ENCODE measurements around the gene M1AP. TPM values are rescaled to one million over a fixed set of nuclear protein-coding genes. Genes with fewer than 3 reads are reported as not detected.

The M1AP gene
- polyA plus RNA-seq, 3 donors: 1.00 to 4.6 (median 1.8) TPM

DNA sequence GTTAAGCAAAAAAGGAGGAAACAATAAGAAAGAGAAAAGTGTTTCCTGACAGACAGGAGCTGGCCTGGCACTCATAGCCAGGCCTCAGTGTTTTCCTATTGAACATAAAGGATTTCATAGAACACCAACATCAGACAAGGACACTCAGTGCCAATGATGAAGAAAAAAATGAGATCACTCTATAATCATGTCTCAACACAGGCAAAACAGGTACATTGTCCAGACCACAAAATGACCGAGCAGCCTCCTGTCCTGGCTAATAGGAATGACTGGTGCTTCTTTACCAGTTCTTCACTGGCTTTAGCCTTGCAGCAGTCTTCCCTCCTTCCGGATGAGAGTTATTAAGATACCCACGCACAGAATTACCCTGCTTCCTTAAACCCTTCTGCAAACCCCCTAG lies 41.5 kb upstream of the M1AP start:
- TF ChIP-seq, protein P1, sequence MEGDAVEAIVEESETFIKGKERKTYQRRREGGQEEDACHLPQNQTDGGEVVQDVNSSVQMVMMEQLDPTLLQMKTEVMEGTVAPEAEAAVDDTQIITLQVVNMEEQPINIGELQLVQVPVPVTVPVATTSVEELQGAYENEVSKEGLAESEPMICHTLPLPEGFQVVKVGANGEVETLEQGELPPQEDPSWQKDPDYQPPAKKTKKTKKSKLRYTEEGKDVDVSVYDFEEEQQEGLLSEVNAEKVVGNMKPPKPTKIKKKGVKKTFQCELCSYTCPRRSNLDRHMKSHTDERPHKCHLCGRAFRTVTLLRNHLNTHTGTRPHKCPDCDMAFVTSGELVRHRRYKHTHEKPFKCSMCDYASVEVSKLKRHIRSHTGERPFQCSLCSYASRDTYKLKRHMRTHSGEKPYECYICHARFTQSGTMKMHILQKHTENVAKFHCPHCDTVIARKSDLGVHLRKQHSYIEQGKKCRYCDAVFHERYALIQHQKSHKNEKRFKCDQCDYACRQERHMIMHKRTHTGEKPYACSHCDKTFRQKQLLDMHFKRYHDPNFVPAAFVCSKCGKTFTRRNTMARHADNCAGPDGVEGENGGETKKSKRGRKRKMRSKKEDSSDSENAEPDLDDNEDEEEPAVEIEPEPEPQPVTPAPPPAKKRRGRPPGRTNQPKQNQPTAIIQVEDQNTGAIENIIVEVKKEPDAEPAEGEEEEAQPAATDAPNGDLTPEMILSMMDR (IDR thresholded peaks at IDR 0.05): no peak
- Mint-ChIP-seq H3K4me3 (no peak overlapping the region), H3K27me3 (ENCODE audit: low read depth in 3 of 3) (peaks cover 0 to 7% (median 0%) of the 10 kb centered on the region in 3 donors), H3K9me3 (no peaks in the 10 kb centered on the region), H3K27ac (peak overlapping the region in 1 of 7 donors; percentile 74), H3K36me3 (no peaks in the 10 kb centered on the region), H3K4me1 (peaks cover 16% of the 10 kb centered on the region)
- H3K9ac ChIP-seq (ENCODE audit: insufficient read depth, low read length, poor library complexity, severe bottlenecking): no peak overlapping the region
- intact Hi-C loops (cut with micrococcal nuclease): loop anchor here (5.0 to 10.0 kb wide), 3 partner anchors 188 to 945 kb away; no protein-coding TSS in a partner anchor
- no peak overlapping the region for H3K27ac ChIP-seq (ENCODE audit: low read depth in 1 of 2, low read length in 2 of 2)
- no peak overlapping the region for H3K4me2 ChIP-seq (replicated peaks; ENCODE audit: extremely low read depth, low read length, poor library complexity, severe bottlenecking)
- no peaks in the 10 kb centered on the region for H3K36me3 ChIP-seq (replicated peaks in 1 of 2; ENCODE audit: control insufficient read depth in 1 of 2, insufficient read depth in 2 of 2, low read length in 2 of 2)
- no peaks in the 10 kb centered on the region for H3K79me2 ChIP-seq (ENCODE audit: insufficient read depth, low read length)
- peaks cover 16 to 17% of the 10 kb centered on the region in 2 donors for H3K4me1 ChIP-seq (ENCODE audit: control insufficient read depth in 1 of 2, insufficient read depth in 2 of 2, low read length in 2 of 2)
- H2AFZ ChIP-seq (ENCODE audit: insufficient read depth, low read depth, low read length, poor library complexity, severe bottlenecking): no peak overlapping the region
- no peak overlapping the region for H3K4me3 ChIP-seq (replicated peaks in 1 of 3; ENCODE audit: low read depth in 2 of 3, low read length in 3 of 3)
- H3K27me3 ChIP-seq (ENCODE audit: control insufficient read depth in 2 of 2, insufficient read depth in 2 of 2, low read length in 2 of 2): peaks cover 2 to 5% of the 10 kb centered on the region in 2 donors
- WGBS (ENCODE audit: insufficient coverage): 80% methylated on average over 2 of the region's 3 CpGs
- H3K9me3 ChIP-seq (replicated peaks in 1 of 2; ENCODE audit: control insufficient read depth in 1 of 2, insufficient read depth in 1 of 2, low read length in 2 of 2): no peaks in the 10 kb centered on the region
- H4K20me1 ChIP-seq (ENCODE audit: insufficient read depth, low read length): no peaks in the 10 kb centered on the region
- no peak for DNase-seq

DNA sequence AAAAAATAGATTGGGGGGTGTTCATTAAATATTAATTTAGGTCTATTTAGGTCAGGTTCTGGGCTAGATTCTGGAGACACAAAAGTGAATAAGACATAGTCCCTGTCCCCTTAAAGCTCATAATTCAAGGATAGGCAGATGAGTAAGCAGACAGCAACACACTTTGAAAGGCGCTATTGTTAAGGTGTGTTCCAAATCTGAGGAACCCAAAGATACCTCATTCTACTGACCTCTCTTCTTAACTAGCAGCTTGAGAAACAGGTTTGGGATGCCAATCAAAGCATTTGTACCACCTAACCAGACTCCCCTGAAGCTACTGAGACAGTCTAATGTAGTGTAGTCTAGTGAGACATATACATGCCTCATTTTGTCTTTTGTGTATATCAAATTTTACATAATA lies 40.8 kb upstream of the M1AP start:
- Histone ChIP-seq H3K27me3 (ENCODE audit: control insufficient read depth in 2 of 2, insufficient read depth in 2 of 2, low read length in 2 of 2) (peaks cover 2 to 5% of the 10 kb centered on the region in 2 donors), H3K9me3 (replicated peaks in 1 of 2; ENCODE audit: control insufficient read depth in 1 of 2, insufficient read depth in 1 of 2, low read length in 2 of 2) (no peaks in the 10 kb centered on the region), H3K9ac (ENCODE audit: insufficient read depth, low read length, poor library complexity, severe bottlenecking) (no peak overlapping the region), H2AFZ (ENCODE audit: insufficient read depth, low read depth, low read length, poor library complexity, severe bottlenecking) (no peak overlapping the region), H3K79me2 (ENCODE audit: insufficient read depth, low read length) (no peaks in the 10 kb centered on the region), H3K36me3 (replicated peaks in 1 of 2; ENCODE audit: control insufficient read depth in 1 of 2, insufficient read depth in 2 of 2, low read length in 2 of 2) (no peaks in the 10 kb centered on the region), H3K27ac (ENCODE audit: low read depth in 1 of 2, low read length in 2 of 2) (no peak overlapping the region), H3K4me2 (replicated peaks; ENCODE audit: extremely low read depth, low read length, poor library complexity, severe bottlenecking) (no peak overlapping the region), H4K20me1 (ENCODE audit: insufficient read depth, low read length) (no peaks in the 10 kb centered on the region), H3K4me1 (ENCODE audit: control insufficient read depth in 1 of 2, insufficient read depth in 2 of 2, low read length in 2 of 2) (peaks cover 9% of the 10 kb centered on the region in 2 donors), H3K4me3 (replicated peaks in 1 of 3; ENCODE audit: low read depth in 2 of 3, low read length in 3 of 3) (no peak overlapping the region)
- H3K27me3 Mint-ChIP-seq (ENCODE audit: low read depth in 3 of 3): peaks cover 0 to 7% (median 0%) of the 10 kb centered on the region in 3 donors
- no peak overlapping the region for H3K27ac Mint-ChIP-seq
- TF ChIP-seq, protein P1 (IDR thresholded peaks at IDR 0.05): no peak
- intact Hi-C loops (cut with micrococcal nuclease): loop anchor here in 1 of 2 donors (10.0 kb wide), 1 partner anchor 716 kb away; no protein-coding TSS in a partner anchor
- no peaks in the 10 kb centered on the region for H3K36me3 Mint-ChIP-seq
- no peaks in the 10 kb centered on the region for H3K9me3 Mint-ChIP-seq
- peaks cover 9% of the 10 kb centered on the region for H3K4me1 Mint-ChIP-seq
- no peak for DNase-seq
- no peak overlapping the region for H3K4me3 Mint-ChIP-seq
- WGBS (ENCODE audit: insufficient coverage): no CpG with 5 or more reads among the region's 1 CpG

All from CD14-positive monocyte (primary cell).